Stimulated activated CD4-positive, alpha-beta T cell treated with anti-CD3 and anti-CD28 coated beads, Interleukin-2, amount 100 ng/mL, for 24 hours (primary cell): ENCODE data around the gene KHDRBS2.

ENCODE experiments used
- DNase-seq, 2 donors: peaks; one replicate each; pipeline ENCODE4 v3.0.0-alpha.2; 2020

KHDRBS2 gene

DNA sequence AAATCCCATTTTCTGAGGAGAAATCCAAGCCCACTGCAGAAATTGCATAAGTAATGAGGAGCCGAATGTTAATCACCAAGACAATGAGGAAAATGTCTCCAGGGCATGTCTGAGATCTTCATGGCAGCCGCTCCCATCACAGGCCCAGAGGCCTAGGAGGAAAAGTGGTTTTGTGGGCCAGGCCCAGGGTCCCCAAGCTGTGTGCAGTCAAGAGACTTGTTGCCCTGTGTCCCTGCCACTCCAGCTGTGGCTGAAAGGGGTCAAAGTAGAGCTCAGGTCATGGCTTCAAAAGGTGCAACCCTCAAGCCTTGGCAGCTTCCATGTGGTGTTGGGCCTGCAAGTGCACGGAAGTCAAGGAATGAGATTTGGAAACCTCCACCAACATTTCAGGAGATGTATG, 276.6 kb downstream of the KHDRBS2 start:
- no peak for DNase-seq

GRCh38 chr6:61989616-61990015, 296.4 kb downstream of the KHDRBS2 start:
- no peak for DNase-seq

- DNase-seq: no peak
Measured at GRCh38 chr6:61980622-61981021, 305.4 kb downstream of the KHDRBS2 start.

DNA sequence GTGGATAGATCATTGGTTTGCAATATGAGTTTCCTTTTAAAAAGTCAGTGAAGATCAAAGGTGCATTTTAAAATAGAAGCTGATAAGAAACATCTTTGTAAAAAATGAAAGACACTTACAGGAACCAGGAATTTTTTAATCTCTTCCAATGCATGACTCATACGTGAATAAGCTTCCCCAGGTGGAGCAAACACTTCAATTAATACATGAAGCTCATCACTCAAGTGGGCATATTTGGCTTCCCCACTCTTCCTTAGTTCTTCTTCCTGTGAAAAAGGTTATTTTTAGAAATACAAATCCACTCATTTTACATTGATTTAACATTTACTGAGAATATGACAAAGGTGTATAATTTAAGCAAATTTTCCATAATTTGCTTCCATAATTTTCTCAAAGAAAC, 308.1 kb downstream of the KHDRBS2 start:
- DNase-seq: no peak

DNA sequence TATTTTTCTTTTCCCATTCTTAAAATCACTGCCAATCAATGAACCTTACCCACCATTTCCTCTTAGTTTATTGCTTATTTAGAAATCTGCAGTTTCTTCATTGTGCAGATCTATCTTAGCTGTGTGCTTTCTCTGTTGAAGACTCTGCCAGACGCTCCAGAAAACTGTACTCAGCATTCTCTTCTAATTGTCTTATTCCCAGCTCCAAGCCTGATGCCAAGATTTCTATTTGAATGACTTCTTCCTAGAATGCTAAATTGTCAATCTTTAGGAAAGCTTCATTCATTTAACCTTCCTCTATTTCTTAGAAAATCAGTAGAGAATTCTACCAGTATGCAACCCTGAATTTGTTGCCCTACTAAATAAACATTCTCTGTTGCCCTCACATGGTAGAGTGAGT, 308.9 kb downstream of the KHDRBS2 start:
- no peak for DNase-seq

GRCh38 chr6:61959196-61959595, 326.8 kb downstream of the KHDRBS2 start:
- DNase-seq: no peak

- DNase-seq: no peak
Measured at GRCh38 chr6:61953851-61954250, 332.2 kb downstream of the KHDRBS2 start.

DNA sequence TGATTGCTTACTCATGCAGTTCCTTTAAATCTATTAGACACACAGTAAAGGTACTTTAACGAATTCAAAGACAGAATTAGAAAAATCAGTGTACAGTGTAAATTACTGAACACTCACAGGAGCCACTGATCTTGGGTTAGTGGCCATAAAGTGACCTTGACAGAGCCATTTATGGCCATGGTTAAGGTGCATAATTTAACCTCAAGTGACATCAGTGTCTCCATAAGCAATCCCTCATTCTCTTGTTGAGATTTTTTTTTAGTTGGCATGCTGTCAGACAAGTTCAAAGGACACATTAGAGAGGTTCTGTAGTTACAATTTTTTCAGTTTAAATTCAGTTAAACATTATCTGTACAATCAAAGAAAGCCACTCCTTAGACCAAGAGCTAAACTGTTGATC, 334.4 kb downstream of the KHDRBS2 start:
- no peak for DNase-seq

- no peak for DNase-seq
Measured at GRCh38 chr6:61950811-61951210, 335.2 kb downstream of the KHDRBS2 start.

- DNase-seq: no peak
Measured at GRCh38 chr6:61949971-61950370, 336.1 kb downstream of the KHDRBS2 start.

- no peak for DNase-seq
Measured at GRCh38 chr6:61949161-61949560, 336.9 kb downstream of the KHDRBS2 start.

DNA sequence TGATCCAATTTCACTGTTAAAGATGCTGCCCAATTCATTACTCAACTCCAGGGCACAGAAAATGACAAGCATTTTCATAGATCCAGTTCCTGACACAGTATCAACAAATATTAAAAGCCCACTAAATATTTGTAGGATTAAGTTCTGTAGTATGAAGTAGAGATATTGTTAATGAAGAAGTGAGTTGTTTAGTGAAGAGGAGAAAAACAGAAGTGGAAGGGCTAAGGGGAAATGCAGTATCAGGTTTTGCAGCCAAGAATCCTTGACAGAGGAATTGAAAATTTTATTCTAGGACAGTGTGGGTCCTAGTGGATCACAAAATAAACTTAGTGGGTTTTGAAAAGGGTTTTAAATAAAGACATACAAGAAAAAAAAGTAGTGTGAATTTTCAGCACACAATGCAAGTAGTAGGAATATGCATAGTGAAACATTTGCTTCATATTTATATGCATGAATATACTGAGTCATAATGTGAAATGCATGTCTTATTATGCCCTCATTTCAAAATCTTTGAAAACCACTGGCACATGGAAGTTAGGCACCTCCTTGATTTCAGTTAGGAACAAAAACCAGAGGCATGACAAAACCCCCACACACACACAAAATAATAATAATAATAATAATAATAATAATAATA, 338.6 kb downstream of the KHDRBS2 start:
- DNase-seq: no peak

- DNase-seq: no peak
Measured at GRCh38 chr6:61940919-61941318, 345.1 kb downstream of the KHDRBS2 start.

- DNase-seq: no peak
Measured at GRCh38 chr6:61935242-61935846, 350.7 kb downstream of the KHDRBS2 start.

DNA sequence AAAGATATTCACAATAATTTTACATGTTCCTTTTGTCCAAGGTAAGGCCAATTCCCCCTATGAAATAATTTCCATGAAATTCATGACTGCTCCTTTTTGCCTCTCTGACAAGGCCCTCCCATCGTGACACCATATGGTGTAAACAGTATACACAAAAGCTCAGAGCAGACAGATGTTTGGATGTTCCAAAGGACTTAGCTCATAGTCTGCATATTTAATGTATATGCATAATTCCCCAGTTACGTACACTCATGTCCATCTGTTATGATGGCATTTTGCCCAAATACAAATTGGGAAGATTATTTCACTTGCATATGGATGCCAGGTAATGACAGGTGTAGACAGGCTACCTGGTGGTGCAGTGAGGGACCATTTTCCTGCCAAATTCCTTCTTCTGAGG, 376.5 kb downstream of the KHDRBS2 start:
- DNase-seq: no peak

DNA sequence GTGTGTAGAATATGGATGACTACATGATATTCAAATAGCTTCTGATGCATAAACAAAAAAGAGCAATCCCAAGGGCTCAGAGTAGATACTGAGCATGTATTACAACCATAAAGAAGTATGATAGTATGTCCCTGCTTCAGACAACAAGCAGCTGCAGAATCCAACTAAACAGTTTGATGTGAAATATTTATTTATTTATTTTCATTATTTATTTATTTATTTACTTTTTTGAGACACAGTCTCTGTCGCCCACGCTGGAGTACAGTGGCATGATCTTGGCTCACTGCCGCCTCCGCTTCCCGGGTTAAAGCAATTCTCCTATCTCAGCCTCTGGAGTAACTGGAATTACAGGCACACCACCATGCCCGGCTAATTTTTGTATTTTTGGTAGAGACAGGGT, 384.3 kb downstream of the KHDRBS2 start:
- DNase-seq: no peak

- no peak for DNase-seq
Measured at GRCh38 chr6:61894536-61894935, 391.5 kb downstream of the KHDRBS2 start.

DNA sequence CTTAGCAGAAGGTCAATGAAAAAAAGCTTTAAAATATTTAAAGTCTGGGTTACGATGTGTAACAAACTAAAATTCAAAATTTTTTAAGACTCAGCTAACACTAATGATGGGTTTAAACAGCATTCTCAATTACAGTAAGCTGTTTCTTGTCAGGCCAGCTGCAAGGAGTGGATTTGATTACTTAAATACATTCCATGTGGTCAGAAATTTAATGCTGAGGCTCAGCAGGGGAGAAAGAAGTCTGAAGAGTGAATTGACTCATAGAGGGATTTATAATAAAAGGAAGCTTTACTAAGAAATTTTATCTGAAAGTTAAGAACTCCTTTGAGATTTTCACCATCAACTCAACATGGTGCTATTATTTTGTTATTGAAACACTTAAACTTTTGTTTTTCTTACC, 398.6 kb downstream of the KHDRBS2 start:
- no peak for DNase-seq

DNA sequence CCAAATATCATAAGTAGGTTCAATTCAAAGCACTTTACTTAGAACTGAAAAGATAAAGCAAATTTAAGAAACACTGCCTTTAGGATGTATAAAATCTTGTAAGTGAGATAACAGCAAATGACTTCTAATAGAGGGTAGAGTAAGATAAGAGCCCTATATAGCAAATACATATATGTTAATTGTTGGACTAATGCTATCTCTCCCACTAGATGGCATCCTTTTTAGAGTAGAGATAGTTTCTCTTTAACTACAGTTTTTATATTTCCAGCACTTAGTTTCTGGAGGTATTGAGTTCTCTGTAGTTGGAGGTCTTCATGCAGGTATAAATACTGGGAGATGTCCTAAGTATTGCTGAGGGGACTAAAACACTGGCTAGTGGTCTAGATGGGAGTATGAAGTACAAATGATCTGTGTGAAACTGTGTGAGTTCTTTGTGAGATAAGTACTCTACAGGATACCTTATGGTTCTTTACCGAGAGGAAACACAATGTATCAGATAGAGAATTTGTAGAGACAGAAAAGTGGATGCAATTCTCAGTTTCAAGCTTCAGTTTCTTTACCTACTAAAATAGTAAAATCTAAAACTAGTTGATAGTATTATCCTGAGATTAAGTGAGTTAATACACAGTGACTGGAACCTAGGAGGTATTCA, 399.3 kb downstream of the KHDRBS2 start:
- DNase-seq: no peak

DNA sequence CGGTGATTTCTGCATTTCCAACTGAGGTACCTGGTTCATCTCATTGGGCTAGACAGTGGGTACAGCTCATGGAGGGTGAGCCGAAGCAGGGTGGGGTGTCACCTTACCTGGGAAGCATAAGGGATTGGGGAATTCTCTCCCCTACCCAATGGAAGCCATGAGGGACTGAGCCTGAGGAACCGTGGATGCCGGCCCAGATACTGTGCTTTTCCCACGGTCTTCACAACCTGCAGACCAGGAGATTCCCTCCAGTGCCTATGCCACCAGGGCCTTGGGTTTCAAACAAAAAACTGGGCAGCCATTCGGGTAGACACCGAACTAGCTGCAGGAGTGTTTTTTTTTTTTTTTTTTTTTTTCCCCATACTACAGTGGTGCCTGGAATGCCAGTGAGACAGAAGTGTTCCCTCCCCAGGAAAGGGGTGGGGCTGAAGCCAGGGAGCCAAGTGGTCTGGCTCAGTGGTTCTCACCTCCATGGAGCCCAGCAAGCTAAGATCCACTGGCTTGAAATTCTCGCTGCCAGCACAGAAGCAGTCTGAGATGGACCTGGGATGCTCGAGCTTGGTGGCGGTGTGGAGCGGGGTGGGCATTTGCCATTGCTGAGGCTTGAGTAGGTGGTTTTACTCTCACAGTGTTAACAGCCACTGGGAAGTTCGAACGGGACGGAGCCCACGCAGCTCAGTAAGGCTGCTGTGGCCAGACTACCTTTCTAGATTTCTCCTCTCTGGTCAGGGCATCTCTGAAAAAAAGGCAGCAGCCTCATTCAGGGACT, 416.2 kb downstream of the KHDRBS2 start:
- no peak for DNase-seq

DNA sequence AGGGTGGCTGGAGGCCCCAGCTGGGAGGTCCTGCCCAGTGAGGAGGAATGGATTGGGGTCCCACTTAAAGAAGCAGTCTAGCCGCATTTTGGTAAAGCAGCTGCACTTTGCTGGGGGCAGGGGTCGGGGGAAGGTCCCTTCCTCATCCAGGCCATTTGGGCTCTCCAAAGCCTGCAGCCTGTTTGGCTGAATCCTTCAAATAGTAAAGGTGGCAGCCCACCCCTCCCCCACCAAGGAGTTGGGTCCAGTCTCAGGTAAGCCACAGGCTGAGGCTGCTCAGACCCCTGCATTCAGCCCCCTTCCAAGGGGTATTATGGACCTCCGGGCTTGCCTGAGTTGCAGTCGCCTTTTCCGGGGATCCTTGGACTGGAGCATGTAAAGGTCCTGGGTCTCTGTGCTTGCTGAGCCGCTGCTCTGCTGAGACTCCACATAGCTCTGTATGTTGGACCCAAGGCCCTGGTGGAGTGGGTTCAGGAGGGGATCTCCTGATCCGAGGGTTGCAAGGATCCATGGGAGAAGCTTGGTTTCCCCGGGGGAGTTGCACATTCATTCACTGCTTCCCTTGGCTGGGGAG, 417.4 kb downstream of the KHDRBS2 start:
- no peak for DNase-seq

GRCh38 chr6:61867635-61868034, 418.4 kb downstream of the KHDRBS2 start:
- no peak for DNase-seq

DNA sequence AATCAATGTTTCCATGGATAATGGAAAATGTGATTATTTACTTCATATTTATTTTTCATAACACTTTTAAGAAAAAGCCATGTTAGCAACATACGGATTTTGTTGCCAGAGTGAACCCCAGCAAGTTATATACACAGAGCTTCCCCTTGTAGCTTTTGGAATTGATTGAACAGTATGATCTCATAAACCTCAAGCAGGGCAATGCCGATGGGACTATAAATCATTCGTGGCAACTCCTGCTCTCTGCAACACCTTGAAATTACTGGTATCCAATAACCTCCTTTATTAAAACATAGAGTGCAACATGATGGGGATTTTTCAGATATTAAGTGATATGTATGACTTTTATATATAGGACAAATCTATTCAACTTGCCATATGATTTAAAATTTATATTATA, 428.5 kb downstream of the KHDRBS2 start:
- DNase-seq: no peak
